ENCODE measurements around the gene TPST2. TPM values are rescaled to one million over a fixed set of nuclear protein-coding genes. Genes with fewer than 3 reads are reported as not detected.

Gene TPST2
- total and polyA plus RNA-seq, 2 donors (not counting 3 experiments of a cell fraction or from before 2014, with no cell fraction given) = 49.4 to 121 TPM

DNA sequence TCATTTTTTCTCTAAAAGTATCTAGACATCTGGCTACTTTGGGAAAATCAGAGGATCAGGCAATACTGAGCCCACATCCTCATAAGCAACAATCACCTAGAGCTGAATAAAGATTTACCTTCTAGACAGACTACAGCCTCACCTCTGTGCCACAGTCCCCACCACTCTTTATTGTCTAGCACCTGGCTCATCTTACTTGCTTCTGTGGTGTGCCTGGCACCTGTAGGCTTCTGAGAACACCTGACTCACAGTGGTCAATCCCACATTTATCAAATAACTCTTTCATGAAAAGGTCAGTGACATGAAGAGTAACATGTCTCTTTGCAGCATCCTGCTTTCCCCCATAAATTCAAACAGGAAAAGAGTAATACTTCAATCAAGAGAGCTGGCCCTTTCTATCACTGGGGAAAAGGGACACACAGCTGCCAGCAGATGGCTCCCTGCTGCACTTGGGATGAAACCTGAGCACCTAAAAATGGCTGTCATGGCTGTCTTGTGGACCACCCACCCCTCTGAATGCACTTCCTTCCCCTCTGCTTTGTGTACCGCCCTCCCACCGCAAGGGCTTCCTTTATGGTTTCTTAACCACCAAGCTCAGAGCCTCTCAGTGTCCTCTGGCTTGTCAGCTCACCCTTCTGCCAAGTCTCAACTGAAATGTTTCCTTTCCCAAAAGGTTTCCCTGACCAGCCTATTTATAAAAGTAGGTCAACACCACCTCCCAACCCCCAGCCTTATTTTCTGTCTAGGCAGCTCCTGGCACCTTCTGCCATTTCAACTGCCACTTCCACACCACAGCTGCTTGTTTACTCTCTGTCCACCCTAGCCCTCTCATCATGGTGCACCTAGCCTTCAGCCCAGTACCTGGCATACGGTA, 87.0 kb downstream of the TPST2 start:
- Histone ChIP-seq H3K9me1 (replicated peaks; ENCODE audit: control insufficient read depth, extremely low read depth, insufficient read depth, low read length) (no peaks in the 10 kb centered on the region), H3K79me2 (ENCODE audit: control insufficient read depth, insufficient read depth, low read length) (peaks cover 6% of the 10 kb centered on the region), H3K9ac (replicated peaks; ENCODE audit: extremely low read depth, insufficient read depth, low read length) (no peak overlapping the region), H3K4me2 (ENCODE audit: insufficient read depth, low read length) (no peak overlapping the region), H3K9me3 (replicated peaks; ENCODE audit: control insufficient read depth, insufficient read depth, low read length) (no peaks in the 10 kb centered on the region), H3K4me3 (replicated peaks in 1 of 3; ENCODE audit: insufficient read depth in 1 of 3, low read depth in 1 of 3, low read length in 3 of 3) (no peak overlapping the region), H4K20me1 (replicated peaks; ENCODE audit: control insufficient read depth, extremely low read depth, insufficient read depth, low read length) (no peaks in the 10 kb centered on the region), H3K27ac (ENCODE audit: insufficient read depth, low read depth, low read length) (peak overlapping the region; percentile 39), H3K27me3 (ENCODE audit: control insufficient read depth in 2 of 2, insufficient read depth in 2 of 2, low read length in 2 of 2) (no peaks in the 10 kb centered on the region), H2AFZ (ENCODE audit: low read depth, low read length) (no peak overlapping the region), H3K36me3 (ENCODE audit: control insufficient read depth in 2 of 2, extremely low read depth in 1 of 2, insufficient read depth in 2 of 2, low read length in 2 of 2) (peaks cover 30% of the 10 kb centered on the region in 2 experiments), H3K4me1 (ENCODE audit: control insufficient read depth, extremely low read depth, insufficient read depth, low read length) (peaks cover 27% of the 10 kb centered on the region)
- ChIA-PET POLR2A (interaction anchor here (0.7 kb wide), 1 partner anchor 13 kb away, joined by 6 read pairs; no protein-coding TSS in a partner anchor), CTCF (interaction anchor here (0.5 to 2.1 kb wide), 17 partner anchors 9 to 170 kb away, joined by 3 to 17 read pairs (median 4); partner anchors contain the start of genes HPS4, SRRD and TFIP11)
- TF ChIP-seq POLR2AphosphoS5 (IDR thresholded peaks at IDR 0.05; ENCODE audit: insufficient read depth, low read depth, low read length) (no peak), EZH2 (IDR thresholded peaks at IDR 0.05; ENCODE audit: borderline replicate concordance, low read depth, low read length, severe bottlenecking) (no peak), POLR2A (IDR thresholded peaks at IDR 0.05; ENCODE audit: low read depth, low read length) (no peak)
- TF ChIP-seq, protein P1, sequence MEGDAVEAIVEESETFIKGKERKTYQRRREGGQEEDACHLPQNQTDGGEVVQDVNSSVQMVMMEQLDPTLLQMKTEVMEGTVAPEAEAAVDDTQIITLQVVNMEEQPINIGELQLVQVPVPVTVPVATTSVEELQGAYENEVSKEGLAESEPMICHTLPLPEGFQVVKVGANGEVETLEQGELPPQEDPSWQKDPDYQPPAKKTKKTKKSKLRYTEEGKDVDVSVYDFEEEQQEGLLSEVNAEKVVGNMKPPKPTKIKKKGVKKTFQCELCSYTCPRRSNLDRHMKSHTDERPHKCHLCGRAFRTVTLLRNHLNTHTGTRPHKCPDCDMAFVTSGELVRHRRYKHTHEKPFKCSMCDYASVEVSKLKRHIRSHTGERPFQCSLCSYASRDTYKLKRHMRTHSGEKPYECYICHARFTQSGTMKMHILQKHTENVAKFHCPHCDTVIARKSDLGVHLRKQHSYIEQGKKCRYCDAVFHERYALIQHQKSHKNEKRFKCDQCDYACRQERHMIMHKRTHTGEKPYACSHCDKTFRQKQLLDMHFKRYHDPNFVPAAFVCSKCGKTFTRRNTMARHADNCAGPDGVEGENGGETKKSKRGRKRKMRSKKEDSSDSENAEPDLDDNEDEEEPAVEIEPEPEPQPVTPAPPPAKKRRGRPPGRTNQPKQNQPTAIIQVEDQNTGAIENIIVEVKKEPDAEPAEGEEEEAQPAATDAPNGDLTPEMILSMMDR (IDR thresholded peaks at IDR 0.05; ENCODE audit: extremely low read depth in 1 of 2, insufficient read depth in 1 of 2, low read depth in 1 of 2, low read length in 2 of 2) = peak; percentile 63 to 76
- no TSS peak for BruUV-seq (replicated peaks)
- dilution Hi-C loops (cut with MboI; ENCODE audit: extremely low pct_ligation_motif_present, low sequenced_read_pairs) (no loop called here), intact Hi-C loops (cut with micrococcal nuclease) (loop anchor here (1.0 kb wide), 1 partner anchor 162 kb away; no protein-coding TSS in a partner anchor)
- peak; percentile 59 for FAIRE-seq
- DNase-seq (ENCODE audit: low read depth, low spot score) = peak; percentile 64
